GM18519 (cell line): ENCODE data around the gene SLIT3.

Source experiments
- ATAC-seq: cut with Tn5 transposase; IDR thresholded peaks from one replicate; pipeline ENCODE4 v1.9.1; 2021; ENCODE audit warnings: mild to moderate bottlenecking, moderate library complexity; ENCODE audit not compliant: unreplicated experiment, low FRiP score

SLIT3 gene

DNA sequence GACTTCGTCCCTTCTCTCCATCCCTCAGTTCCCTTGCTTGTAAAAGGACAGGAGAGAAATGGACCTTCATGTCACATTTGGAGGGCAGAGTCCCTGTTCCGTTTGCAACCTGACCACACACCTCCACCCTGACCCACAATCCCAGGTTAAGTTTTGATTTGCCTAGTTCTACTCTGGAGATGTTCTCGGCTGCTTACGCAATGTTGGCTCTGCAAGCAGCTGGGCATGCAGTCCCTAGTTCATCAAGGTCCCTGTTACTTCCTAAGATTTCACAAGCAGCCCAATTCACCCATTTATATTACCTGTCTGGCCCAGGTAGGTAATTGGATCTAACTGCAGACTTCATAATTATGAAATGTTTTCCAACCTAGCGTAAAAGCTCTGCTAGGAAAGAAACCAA, 28.8 kb downstream of the SLIT3 start:
- ATAC-seq, result no peak

DNA sequence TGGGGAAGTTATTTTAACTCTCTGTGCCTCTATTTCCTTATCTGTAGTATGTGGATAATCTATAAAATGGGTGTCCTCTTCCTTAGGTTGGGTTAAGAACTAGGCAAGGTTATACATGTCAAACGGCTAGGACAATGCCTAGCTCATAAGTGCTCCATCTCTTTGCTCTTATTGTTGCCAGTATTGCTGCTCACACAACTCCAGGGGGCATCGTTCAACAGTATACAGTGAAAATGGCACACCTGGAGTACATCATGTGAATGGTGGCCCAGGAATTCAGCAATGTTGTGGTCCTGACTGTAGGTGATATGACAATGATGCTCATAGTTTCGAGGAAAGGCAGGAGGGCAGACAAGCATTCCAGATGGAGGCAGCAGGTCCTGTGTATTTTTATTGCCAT, 30.1 kb downstream of the SLIT3 start:
- ATAC-seq, result no peak

DNA sequence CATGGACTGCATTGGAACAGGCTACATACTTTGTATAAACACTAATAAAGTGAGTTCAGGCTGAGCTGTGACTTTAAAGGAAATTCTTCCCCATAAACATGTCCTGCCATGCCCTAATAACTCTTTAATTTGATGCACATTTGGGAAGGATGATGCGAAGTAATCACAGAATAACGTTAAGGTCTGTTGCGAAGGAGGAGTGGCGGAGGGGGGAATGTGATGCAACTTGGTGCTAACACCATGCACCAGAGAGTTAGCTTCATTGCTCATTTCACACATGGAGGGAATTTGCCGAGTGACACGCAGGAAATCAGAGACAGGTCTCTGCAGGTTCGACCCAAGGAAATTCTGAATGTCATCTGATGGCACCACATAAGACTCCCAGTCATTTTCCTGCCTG, 32.9 kb downstream of the SLIT3 start:
- ATAC-seq, result no peak

DNA sequence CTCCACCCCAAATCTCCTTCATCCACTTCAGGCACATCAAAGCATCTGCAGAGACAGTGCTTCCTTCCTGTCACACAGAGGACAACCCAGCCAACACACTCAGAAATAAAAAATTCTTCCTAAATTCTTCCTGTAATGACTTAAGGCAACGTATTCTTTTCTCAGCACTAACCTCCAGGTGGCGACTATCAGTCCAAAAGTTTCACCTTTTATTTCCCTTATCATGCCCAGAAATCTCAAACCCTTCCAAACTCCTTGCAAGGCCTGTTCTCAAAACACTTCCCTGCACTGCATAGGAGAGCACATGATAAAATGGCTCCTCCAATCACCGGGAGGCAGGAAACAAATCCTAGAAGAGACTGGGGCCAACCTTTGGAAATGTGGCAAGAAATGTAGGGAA, 35.1 kb downstream of the SLIT3 start:
- no peak for ATAC-seq

DNA sequence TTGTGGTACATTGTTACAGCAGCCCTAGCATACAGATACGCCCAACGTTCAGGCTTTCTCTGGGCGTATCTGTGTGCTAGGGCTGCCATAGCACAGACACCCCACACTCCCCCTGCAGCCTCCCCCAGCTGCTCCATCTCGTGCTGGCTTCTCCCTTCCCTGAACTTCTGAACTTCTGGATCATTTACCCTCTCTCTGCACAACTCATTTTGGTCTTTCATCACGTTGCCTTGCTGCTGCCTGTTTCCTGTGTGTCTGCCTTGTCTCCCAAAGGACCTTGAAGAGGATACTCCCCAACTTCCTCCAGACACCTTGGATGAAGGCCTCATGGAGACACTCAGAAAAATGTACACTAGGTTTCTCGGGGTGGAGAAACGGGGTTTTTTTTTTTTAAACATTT, 37.3 kb downstream of the SLIT3 start:
- ATAC-seq, result no peak

DNA sequence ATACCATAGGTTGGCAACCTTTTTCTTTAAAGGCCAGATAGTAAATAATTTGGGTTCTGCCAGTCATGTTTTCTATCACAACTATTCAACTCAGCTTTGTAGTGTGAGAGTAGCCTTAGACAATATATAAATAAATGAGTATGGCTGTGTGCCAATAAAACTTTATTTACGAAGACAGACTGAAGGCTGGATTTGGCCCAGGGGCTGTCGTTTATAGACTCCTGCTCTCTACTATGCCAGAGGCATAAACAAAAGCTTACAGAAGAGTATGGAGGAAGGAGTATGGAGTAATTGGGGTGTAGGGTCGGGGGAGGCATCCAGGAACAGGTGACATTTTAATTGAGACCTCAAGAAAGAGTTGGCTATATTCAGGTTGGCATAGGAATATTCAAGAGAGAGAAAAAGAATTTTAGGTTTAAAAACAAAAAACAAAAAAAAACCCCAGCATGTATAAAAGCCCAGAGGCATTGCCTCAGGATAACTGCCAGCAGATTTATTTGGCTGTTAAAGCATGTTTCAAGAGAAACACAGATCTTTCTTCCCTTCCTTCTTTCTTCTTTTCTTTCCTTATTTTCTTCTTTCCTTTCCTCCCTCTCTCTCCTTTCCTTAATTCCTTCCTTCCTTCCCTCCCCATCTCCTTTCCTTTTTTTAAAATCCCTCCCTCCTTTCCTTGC, 39.9 kb downstream of the SLIT3 start:
- ATAC-seq, result no peak

DNA sequence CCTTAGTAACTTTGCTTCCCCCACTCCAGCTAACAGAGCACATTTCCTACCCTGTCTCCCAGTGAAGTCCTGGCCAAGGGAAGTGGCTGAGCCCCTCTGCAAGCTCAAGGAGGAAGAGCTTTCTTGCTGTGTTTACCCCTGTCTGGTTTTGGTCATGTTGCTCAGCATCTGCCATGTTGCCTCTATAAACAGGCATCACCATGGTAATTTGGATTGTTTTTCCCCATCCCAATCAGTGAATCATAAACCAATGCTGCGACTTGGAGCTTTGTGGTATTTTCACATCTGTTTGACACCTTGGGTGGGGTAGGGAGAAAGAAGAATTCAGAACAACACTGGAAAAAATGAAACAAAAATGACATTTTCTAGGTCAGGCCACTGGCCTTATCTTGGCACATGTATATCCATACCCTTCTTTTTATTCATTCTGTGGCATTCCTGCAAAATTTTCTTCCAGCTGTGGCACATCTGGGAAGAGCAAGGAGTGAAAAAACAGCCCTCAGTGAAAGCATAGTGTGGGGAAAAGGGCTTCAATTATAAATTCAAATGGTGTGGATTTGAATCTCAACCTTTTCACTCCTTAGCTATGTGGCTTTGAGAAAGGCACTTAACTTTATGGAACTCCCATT, 42.5 kb downstream of the SLIT3 start:
- no peak for ATAC-seq

DNA sequence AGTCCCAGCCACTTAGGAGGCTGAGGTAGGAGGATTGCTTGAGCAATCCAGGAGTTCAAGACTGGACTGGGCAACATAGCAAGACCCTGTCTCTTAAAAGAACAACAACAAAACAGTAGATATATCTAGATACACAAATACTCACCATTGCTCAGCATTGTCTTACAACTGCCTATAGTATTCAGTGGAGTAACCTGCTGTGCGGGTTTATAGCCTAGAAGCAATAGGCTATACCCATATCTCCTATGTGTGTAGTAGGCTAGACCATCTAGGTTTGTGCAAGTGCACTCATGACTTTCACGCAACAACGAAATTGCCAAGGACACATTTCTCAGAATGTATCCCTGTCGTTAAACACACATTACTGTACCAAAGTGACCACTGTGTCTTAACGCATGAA, 44.7 kb downstream of the SLIT3 start:
- ATAC-seq, result no peak

DNA sequence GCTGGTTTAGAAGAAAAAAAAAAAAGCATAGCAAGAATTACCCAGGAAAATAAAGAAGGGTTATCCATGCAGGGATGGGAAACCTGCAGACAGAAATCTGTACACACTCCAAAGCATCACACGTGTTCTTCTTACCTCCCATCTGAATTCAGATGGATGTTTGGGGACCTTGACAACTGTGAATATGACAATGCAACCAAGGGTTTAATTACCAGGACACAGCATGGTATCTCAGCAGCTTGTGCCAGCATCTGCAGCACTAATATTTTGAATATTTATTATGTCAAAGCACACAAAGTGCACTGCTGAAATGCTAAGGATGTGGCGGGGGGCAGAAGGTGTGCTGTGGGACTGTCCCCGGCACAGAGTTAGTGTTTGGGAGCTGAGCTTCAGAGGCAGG, 47.9 kb downstream of the SLIT3 start:
- no peak for ATAC-seq

DNA sequence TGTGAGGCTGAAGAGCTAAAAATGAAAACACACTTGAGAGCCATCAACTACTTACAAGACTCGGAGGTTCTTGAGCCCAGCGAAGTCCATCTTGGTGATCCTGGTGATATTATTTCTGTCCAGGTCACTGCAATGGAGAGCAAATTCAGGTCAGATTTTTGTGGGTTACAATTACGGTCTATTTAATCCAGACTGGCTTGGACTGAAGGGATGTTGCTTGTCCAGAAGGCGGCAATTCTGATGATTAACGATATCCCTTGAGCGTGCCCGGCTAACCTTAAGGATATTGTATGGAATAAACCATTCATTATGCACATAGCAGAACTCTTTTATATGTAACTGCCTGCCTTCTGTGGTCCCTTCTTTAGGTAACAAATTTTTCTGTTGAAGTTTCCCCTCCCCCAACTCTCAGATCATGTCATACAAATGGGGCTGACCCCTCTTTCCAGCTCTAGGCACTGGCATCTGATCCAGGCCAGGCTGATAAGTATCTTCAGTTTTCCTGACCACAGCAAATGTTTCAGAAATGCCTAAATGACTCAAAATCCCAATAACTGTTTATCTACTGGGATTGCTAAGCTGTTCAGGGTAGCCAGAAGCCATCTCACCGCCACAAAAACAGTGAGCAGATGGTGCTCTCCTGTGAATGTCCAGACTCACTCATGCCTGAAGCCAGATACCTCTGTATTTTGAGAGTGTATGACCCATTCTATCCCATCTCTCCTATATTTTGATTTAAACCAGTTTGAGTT, 49.4 kb downstream of the SLIT3 start:
- ATAC-seq, result no peak

DNA sequence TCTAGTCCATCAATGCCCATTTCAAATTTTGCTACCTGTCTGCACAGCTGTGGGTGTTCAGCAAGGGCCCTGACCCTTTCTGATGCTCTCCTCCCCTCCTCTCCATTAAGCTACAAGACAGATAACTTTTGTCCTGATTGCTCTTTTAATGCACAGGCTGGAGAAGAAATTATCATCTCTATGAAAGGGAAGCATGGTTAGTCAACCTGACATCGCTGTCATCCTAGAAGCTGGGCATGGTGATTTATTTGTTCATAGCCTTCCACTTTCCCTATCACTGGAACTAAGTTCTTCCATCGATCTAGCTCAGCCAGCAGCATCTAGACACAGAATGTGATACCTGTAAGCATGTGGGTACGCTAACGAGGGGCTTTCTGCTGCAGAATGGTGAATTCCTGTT, 50.1 kb downstream of the SLIT3 start:
- no peak for ATAC-seq

DNA sequence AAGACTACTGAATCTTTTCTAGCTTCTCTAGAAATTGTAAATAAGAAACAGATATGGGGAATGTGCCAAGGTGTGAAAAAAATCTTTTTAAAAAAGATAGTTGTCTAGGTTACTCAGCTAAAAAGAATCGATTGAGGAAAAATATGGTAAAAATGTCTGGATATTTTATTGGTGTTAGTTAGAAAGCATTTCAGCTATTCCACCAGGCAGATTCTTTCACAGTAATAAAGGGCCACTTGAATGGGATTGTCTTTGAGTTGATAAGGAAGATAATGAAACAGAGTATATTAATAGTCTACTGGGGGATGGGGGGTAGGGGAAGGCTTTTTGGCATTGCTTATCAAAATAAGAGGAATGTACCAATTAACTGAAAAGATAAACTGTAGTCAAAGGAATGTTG, 51.9 kb downstream of the SLIT3 start:
- ATAC-seq, result no peak

DNA sequence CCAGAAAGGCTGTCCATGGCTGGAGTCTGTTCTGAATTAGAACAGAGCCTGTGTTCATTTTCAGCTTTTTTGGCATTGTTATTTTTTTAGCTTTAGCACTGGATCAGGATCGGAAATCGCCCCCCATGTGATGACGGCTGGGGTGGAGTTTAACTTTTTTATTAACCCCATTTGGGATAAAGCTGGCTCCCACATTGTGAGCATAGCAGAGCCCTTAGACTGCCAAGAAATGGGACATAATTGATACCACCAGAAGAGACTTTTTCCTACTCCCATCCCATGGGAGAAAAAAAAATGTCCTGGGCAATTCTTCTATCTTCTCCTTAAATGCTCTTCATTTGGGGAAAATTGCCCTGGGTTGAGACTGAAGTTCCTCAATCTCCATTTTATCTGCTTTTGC, 52.4 kb downstream of the SLIT3 start:
- ATAC-seq, result no peak

DNA sequence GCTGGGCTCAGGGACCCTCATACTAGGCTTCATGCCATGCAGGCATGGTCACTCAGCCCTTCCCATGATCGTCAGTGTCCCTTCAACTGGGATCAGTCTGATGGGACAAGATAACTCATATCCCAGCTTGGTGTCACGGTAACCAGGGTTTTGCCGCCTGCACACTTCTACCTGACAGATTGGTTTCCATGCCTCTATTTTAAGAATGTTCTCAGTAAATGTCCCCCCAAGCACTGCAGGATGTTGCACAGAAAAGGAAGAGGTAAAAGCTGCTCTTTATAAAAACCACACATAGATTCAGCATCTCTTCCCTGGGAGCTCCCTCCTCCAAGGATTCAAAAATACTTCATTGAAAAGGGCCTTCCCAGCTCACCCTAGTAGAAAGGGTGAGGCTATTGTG, 56.1 kb downstream of the SLIT3 start:
- no peak for ATAC-seq

DNA sequence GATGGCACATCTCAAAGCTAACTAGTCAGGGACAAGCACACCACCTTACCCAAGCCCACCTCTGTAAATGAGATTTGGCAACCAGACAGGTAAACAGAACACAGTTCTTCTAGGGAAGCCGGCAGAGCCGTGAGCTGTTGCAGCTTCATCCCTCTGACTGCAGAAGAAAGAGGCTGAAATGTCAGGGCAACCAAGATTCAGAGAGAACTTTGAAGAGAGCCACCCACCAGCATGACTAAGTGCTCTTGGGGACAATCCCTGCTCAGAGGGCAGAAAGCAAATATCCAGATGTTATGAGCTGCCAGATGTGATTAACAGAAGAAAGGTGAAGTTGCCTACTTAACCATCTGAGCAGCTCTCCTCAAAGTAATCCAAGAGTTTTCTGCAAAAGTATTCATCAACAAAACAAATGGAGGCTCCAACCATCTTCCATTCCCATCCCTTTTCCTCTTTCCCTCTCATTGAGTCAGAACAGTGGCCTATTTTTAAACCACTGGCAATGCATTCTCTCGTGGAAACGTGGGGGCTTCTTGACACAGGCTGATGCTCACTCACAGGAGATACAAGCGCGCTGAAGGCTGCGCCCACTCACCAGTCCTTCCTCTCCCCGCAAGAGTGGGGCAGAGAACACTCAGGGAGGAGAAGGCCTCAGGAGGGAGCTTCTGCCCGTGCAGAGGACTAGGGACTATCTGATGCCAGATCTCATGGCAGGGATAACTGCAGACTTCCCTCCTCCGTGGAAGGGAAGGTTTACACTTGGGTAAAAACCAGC, 57.1 kb downstream of the SLIT3 start:
- no peak for ATAC-seq

DNA sequence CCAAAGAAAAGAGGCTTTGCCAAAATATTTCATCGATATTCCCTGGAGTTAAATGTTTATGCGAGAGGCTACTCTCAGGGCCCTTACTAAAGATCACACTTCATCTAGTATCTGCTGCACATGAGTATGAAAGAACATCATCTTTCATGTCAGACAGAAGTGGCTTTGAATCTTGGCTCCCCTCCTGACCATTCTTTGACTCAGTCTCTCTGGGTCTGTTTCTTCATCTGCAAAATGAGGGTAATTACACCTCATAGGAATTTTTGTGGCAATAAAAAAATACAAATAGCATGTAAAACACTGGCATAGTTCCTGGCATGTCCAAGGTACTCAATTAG, 58.1 kb downstream of the SLIT3 start:
- ATAC-seq, result no peak

DNA sequence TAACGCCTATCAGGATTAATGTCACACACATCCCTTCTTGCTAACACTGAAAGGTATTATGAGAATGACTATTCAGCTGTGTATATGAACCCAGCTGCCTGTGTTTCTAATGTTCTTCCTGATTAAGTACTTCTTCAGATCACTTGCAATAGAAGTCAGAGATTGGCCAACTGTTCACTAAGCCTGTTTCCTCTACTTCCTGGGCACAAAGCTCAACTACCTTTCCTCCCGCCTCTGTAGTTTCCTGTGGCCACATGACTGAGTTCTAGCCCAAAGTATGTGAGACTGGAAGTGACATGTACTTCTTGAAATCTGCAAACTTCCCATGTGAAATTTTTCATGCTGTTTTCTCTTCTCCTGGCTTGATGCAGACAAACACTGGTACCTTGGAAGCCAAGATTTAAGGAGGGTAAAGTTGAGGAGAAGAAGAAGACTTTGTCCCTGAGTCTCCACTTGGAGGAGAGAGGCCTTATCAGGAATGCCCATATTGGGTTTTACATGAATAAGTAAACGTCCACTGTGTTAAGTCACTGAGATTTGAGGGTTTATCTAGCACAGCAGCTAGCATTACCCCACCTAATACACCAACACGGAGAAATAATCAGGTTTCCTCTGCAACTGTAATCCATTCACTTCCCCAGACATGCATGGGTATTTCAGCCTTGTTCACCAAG, 58.6 kb downstream of the SLIT3 start:
- no peak for ATAC-seq

DNA sequence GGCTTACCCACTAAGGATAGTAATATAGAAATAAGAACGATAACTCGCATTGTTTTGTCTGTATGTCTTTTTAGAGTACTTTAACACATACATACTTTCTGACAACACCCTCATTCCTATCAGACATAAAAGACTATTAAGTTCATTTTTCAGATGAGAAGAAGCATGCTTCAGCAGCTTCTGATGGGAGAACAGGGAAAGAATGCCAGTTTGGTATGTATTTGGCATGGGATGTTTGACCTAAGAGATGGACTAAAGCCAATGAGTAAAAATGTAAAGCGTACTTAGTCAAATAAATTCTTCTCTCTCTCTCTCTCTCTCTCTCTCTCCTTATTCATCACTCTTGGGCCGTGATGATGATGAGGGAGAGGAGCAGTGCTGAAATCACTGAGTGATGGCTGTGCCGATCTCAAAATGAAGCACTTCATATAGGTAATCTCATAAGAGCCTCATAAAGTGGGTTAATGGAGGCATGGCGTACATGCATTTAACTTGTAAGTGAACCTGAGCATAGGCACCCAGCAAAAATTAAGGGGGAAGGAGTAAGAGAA, 71.5 kb downstream of the SLIT3 start:
- ATAC-seq, result no peak

DNA sequence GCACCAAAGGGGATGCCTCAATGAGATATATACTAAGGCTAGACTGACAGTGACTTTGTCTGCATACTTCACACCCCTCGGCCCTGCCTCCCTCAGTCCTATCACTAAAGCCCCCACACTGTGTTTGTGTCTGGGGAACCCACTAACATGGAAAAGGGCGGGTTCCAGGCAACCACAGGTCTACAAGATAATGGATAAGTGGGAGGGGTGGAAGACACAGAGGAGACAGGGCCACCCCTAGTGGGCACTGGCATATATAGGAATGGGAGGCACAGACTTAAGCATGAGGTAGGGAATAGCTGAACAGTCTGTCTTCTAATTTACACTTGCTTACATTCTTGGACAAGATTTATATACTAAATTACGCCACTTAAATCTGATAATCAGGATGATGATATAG, 74.0 kb downstream of the SLIT3 start:
- no peak for ATAC-seq

DNA sequence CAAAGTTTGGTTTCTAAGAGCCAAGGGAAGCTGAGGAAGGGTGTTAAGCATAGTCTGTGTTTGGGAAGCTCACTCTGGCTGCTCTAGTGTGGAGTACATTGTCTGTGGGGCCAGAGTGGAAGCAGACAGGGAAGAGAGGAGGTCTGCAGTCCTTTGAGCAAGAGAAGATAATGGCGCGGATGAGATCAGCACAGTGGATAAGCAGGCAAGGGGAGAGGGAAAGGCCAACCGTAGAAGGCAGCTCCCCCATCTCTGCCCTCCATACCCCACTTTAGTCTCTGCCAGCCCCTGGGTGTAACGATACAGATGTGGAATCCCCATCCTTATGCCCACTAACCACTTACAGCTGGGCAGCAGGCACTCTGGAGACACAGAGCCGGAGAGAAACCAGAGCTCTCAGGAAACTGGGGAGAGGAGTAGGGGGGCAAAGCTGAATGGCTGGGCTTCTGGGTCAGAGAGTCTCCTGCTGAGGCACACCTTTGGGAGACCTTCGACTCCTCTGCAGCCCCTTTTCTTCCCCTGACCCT, 75.0 kb downstream of the SLIT3 start:
- ATAC-seq, result no peak
